ENCODE results near the gene TBC1D22A.
A peak's percentile ranks its signal among the peaks of the same experiment; 100 is the strongest.
"Not testable (repeated sequence)": the region's sequence is repeated elsewhere in the genome, so short reads cannot be mapped to it uniquely, and the experiment has no call there.

The TBC1D22A gene

GRCh38 chr22:46972901-46973831 is 210.7 kb downstream of the TBC1D22A start:
- no peak for DNase-seq (ENCODE audit: low spot score)

- DNase-seq (ENCODE audit: low spot score), result no peak
Observed at GRCh38 chr22:46974077-46974476, 211.6 kb downstream of the TBC1D22A start.

- no peak for DNase-seq (ENCODE audit: low spot score)
Observed at GRCh38 chr22:46974631-46975585, 212.5 kb downstream of the TBC1D22A start.

- no peak for DNase-seq (ENCODE audit: low spot score)
Observed at GRCh38 chr22:46976143-46976542, 213.7 kb downstream of the TBC1D22A start.

GRCh38 chr22:46976598-46976997 is 214.1 kb downstream of the TBC1D22A start:
- no peak for DNase-seq (ENCODE audit: low spot score)

- no peak for DNase-seq (ENCODE audit: low spot score)
Observed at GRCh38 chr22:46977656-46978343, 215.3 kb downstream of the TBC1D22A start.

GRCh38 chr22:46978668-46979067 is 216.2 kb downstream of the TBC1D22A start:
- not testable (repeated sequence) for DNase-seq (ENCODE audit: low spot score)

GRCh38 chr22:46979506-46979905 is 217.1 kb downstream of the TBC1D22A start:
- DNase-seq (ENCODE audit: low spot score), result no peak

GRCh38 chr22:46980392-46980791 is 217.9 kb downstream of the TBC1D22A start:
- no peak for DNase-seq (ENCODE audit: low spot score)

GRCh38 chr22:46982635-46983034 is 220.2 kb downstream of the TBC1D22A start:
- DNase-seq (ENCODE audit: low spot score), result no peak

GRCh38 chr22:46983046-46983445 is 220.6 kb downstream of the TBC1D22A start:
- no peak for DNase-seq (ENCODE audit: low spot score)

- DNase-seq (ENCODE audit: low spot score), result peak; percentile 30
Observed at GRCh38 chr22:46984751-46985506, 222.5 kb downstream of the TBC1D22A start.

- no peak for DNase-seq (ENCODE audit: low spot score)
Observed at GRCh38 chr22:46985507-46985882, 223.0 kb downstream of the TBC1D22A start.

GRCh38 chr22:46986788-46987187 is 224.3 kb downstream of the TBC1D22A start:
- no peak for DNase-seq (ENCODE audit: low spot score)

- no peak for DNase-seq (ENCODE audit: low spot score)
Observed at GRCh38 chr22:46990937-46991550, 228.6 kb downstream of the TBC1D22A start.

- DNase-seq (ENCODE audit: low spot score), result no peak
Observed at GRCh38 chr22:46991666-46992065, 229.2 kb downstream of the TBC1D22A start.

- DNase-seq (ENCODE audit: low spot score), result no peak
Observed at GRCh38 chr22:46992121-46992731, 229.8 kb downstream of the TBC1D22A start.

GRCh38 chr22:46993633-46994032 is 231.2 kb downstream of the TBC1D22A start:
- DNase-seq (ENCODE audit: low spot score), result no peak

- DNase-seq (ENCODE audit: low spot score), result no peak
Observed at GRCh38 chr22:46994265-46994664, 231.8 kb downstream of the TBC1D22A start.

- no peak for DNase-seq (ENCODE audit: low spot score)
Observed at GRCh38 chr22:46994983-46995382, 232.5 kb downstream of the TBC1D22A start.

All from kidney capillary endothelial cell (primary cell).